ENCODE results near the gene MAP4.

DNA sequence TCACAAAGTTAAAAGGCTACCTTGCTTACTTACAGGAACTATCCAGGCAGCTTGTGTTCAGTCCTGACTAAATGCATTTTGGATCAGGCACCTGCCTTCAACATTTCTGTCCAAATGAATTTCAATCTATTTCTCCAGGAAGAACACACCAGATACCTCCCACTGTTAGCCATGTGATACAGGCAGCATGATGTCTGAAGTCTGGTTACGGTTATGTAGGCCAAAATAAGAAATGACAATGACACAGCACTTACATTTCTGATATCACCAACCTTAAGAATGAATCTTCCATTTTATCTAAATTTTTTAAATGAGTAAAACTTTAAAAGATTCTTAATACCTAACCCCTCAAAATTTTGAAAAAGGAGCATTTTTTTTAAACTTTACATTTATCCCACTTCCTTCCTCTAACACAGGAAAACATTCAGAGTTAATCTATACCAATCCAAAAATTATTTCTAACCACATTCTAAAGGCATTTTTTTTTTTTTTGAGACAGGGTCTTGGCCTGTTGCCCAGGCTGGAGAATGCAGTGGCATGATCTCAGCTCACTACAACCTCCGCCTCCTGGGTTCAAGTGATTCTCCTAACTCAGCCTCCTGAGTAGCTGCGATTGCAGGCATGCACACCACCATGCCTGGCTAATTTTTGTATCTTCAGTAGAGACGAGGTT lies at the start of gene MAP4:
- TF ChIP-seq, protein P1, sequence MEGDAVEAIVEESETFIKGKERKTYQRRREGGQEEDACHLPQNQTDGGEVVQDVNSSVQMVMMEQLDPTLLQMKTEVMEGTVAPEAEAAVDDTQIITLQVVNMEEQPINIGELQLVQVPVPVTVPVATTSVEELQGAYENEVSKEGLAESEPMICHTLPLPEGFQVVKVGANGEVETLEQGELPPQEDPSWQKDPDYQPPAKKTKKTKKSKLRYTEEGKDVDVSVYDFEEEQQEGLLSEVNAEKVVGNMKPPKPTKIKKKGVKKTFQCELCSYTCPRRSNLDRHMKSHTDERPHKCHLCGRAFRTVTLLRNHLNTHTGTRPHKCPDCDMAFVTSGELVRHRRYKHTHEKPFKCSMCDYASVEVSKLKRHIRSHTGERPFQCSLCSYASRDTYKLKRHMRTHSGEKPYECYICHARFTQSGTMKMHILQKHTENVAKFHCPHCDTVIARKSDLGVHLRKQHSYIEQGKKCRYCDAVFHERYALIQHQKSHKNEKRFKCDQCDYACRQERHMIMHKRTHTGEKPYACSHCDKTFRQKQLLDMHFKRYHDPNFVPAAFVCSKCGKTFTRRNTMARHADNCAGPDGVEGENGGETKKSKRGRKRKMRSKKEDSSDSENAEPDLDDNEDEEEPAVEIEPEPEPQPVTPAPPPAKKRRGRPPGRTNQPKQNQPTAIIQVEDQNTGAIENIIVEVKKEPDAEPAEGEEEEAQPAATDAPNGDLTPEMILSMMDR (IDR thresholded peaks at IDR 0.05 in 8 of 11, conservative IDR thresholded peaks at IDR 0.05 in 3 of 11) = no peak
- TF ChIP-seq POLR2A (IDR thresholded peaks at IDR 0.05) (no peak), POLR2AphosphoS5 (IDR thresholded peaks at IDR 0.05) (no peak)
